LNCAP (cell line): ENCODE data around the gene ZBTB38.

ENCODE experiments used
- TF ChIP-seq, protein P1 (sequence below): fragments of 450-650 bp; IDR thresholded peaks from 2 replicates; pipeline ENCODE4 v1.5.1; 2017; ENCODE audit warnings: mild to moderate bottlenecking

ZBTB38 gene

GRCh38 chr3:141412087-141412935 lies 44.0 kb downstream of the ZBTB38 start:
- TF ChIP-seq, protein P1, sequence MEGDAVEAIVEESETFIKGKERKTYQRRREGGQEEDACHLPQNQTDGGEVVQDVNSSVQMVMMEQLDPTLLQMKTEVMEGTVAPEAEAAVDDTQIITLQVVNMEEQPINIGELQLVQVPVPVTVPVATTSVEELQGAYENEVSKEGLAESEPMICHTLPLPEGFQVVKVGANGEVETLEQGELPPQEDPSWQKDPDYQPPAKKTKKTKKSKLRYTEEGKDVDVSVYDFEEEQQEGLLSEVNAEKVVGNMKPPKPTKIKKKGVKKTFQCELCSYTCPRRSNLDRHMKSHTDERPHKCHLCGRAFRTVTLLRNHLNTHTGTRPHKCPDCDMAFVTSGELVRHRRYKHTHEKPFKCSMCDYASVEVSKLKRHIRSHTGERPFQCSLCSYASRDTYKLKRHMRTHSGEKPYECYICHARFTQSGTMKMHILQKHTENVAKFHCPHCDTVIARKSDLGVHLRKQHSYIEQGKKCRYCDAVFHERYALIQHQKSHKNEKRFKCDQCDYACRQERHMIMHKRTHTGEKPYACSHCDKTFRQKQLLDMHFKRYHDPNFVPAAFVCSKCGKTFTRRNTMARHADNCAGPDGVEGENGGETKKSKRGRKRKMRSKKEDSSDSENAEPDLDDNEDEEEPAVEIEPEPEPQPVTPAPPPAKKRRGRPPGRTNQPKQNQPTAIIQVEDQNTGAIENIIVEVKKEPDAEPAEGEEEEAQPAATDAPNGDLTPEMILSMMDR: no peak

DNA sequence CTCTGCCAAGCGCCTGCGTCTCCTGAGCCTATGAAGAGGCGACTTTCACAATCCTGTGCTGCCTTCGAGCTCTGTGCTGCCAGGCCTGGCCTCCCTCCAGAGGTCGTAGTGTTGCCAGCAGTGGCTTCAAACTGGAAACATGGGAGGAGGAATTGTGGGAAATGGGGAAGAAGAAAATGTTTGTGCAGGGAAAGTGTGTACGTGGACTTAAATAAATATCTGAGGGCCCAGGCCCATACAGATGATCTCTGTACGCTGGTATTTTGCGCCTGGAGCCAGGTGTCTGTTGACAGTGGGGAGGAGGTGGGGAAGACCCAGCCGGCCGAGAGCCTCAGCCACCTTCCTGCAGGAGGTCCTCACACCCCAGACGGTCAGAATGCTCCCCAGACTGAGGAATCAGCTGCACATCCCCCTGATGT lies 44.6 kb downstream of the ZBTB38 start:
- TF ChIP-seq, protein P1: no peak

- TF ChIP-seq, protein P1: no peak
Observed at GRCh38 chr3:141413391-141413790, 45.1 kb downstream of the ZBTB38 start.

- TF ChIP-seq, protein P1: no peak
Observed at GRCh38 chr3:141413801-141414689, 45.7 kb downstream of the ZBTB38 start.

GRCh38 chr3:141414800-141415462 lies 46.6 kb downstream of the ZBTB38 start:
- TF ChIP-seq, protein P1: no peak

GRCh38 chr3:141415953-141416352 lies 47.6 kb downstream of the ZBTB38 start:
- TF ChIP-seq, protein P1: no peak
